Nucleus accumbens (tissue), 56 donors: Measurements from ENCODE around the gene ZNF546.
"Not testable (repeated sequence)": the region's sequence is repeated elsewhere in the genome, so short reads cannot be mapped to it uniquely, and the experiment has no call there.

Experiments
- DNase-seq, 56 donors: peaks; one replicate each; lab custom pipeline; 2025; lab: John Stamatoyannopoulos, UW

Gene ZNF546

DNA sequence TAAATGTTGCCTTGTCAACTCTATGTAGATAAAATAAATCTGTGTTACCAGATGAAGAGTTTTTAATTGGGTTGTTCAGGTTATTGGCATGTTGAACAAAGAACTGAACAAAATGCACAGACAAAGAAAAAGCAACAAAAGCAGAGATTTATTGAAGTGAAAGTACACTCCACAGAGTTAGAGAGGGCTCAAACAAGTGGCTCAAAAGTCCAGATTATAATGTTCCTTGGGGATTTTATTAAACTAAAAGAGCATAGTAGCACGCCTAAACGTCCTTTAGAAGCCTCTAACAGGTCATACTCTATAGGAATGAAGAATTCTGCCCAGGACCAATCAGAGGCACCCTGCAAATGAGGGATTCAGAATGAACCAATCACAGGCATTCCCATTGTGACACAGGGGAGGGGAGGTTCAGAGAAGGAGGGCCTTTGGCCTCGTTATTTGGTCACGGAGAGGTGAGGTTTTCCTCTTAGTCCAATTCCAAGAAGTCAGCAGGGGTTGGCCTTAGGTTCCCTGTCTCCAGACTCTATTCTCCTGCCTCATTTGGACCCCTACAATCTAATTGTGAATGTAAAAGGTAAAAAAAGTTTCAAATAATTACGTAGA, 13.1 kb upstream of the ZNF546 start:
- DNase-seq, result no peak

GRCh38 chr19:39986643-39987042, 10.2 kb upstream of the ZNF546 start:
- DNase-seq, result no peak

GRCh38 chr19:39987167-39987566, 9.7 kb upstream of the ZNF546 start:
- no peak for DNase-seq

DNA sequence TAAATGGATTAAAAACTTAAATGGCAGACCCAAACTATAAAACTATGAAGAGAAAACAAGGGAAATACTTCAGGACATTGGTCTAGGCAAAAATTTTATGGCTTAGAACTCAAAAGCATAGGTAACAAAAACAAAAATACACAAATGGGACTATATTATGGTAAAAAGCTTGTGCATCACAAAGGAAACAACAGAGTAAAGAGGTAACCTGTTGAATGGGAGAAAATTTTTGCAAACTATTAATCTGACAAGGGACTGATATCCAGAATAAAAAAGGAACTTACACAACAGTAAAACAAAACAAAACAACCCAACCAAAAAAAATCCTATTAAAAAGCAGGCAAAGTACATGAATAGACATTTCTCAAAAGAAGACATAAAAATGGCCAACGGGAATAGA, 9.3 kb upstream of the ZNF546 start:
- no peak for DNase-seq

- no peak for DNase-seq
These were observed 3.3 kb upstream of the ZNF546 start for GRCh38 chr19:39993605-39994004.

GRCh38 chr19:39994361-39994760, 2.5 kb upstream of the ZNF546 start:
- no peak for DNase-seq

GRCh38 chr19:39995794-39996193, 1.1 kb upstream of the ZNF546 start:
- DNase-seq, result peak in 1 of 56 donors; percentile 2

DNA sequence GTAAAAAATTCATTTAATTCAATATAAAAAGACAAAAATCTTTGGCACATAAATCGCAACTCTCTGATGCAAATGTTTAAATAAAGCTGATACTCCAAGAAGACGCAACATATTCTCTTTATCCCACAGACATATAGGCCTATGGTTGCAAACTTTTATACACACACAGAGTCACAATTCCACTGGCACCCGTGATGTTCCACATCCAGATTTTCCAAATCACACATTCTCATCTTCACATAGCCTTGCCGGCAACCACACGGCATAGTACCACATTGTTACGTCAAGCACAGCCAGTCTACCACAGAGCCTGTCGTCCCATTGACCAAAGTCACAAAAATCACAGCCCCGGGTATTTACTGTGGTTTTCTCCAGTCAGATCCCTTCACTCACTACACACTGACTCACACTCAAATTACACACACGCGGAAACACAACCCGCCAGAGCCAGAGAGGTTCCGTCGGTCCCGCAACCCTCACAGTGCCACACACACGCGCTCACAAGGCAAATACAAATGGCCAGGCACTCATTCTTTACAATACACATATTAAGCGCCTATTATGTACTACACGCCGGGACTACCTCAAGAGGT, 546 bp upstream of the ZNF546 start:
- peak in 26 of 56 donors; percentile 24 to 61 (median 42) for DNase-seq

- peak in 4 of 56 donors; percentile 3 to 29 (median 14) for DNase-seq
These were observed 867 bp downstream of the ZNF546 start for GRCh38 chr19:39997638-39998216.

DNA sequence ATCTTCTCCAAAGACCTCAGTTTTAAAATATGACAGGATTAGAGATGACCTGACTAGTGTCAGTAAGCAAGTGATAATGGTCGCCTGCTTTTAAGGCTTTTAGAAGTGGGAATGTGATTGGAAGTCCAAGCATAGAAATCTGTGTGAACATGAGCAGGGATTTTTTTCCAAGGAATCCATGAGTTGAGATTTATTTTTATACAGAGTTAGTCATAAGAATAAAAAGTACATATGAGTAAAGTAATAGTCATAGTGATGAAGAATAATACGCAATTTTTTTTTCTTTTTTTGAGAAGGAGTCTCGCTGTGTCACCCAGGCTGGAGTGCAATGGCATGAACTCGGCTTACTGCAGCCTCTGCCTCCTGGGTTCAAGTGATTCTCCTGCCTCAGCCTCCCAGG, 1.6 kb downstream of the ZNF546 start:
- DNase-seq, result no peak

GRCh38 chr19:40005691-40006272, 8.9 kb downstream of the ZNF546 start:
- no peak for DNase-seq

- DNase-seq, result no peak
These were observed 9.4 kb downstream of the ZNF546 start for GRCh38 chr19:40006273-40006691.

DNA sequence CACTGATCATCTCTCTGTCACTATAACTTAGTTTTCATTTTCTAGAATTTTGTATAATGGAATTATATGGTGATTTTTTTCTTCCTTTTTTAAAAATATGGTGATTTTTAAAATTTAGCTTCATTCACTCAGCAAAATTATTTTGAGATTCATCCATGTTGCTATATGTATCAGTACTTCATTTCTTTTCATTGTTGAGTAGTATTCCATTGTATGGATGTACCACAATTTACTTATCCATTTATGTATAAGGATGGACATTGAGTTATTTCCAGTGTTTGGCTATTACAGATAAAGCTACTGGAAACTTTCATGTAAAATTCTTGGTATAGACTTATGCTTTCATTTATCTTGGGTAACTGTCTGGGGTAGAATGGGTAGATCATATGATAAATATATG, 12.8 kb downstream of the ZNF546 start:
- no peak for DNase-seq

DNA sequence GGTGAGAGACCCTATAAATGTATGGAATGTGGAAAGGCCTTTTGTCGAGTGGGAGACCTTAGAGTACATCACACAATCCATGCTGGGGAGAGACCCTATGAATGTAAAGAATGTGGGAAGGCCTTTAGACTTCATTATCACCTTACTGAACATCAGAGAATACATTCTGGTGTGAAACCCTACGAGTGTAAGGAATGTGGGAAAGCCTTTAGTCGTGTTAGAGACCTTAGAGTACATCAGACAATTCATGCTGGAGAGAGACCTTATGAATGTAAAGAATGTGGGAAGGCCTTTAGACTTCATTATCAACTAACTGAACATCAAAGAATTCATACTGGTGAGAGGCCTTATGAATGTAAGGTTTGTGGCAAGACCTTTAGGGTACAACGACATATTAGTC, 17.1 kb downstream of the ZNF546 start:
- no peak for DNase-seq

DNA sequence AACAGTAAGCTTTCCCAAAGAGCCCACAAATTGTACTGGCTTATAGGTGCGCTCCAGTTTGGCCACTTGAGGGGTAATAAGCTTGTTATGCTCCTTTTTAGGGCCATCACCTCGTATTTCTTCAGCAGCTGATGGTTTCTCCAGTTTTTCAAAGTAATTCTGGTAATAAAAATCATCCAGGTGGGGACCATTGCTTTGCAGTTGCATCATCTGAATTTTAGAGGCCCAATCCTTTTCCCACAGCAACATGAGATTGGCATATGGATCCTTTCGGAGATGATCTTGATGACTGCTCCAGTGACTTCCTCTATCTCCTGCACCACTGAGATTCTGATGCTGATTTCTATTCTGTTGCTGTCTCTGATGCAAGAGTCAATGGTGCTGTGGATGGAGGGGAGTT, 27.1 kb downstream of the ZNF546 start:
- no peak for DNase-seq

DNA sequence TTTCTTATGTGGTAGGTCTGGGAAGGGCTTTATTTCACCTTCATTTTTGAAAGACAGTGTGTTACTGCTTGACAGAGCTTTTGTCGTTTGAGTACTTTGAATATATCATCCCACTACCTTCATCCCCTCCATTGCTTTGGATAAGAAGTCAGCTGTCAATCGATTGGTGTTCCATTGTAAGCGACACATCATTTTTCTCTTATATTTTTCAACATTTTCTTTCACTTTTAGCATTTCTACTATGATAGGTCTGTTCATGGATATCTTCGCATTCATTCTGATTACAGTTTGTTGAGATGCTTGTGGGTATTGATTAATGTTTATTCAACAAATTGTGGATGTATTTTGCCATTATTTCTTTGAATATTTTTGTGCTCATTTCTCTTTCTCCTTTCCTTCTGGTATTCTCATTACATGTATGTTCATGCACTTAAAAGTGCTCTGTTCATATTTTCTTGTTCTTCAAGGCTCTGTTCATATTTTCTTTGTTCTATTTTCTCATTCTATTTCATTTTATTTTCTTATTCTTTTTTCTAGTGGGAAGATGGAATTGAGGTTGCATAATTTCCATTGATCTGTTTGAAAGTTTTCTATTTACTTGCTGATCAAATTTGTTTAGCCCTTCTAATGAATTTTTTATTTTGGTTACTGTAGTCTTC, 29.2 kb downstream of the ZNF546 start:
- no peak for DNase-seq

DNA sequence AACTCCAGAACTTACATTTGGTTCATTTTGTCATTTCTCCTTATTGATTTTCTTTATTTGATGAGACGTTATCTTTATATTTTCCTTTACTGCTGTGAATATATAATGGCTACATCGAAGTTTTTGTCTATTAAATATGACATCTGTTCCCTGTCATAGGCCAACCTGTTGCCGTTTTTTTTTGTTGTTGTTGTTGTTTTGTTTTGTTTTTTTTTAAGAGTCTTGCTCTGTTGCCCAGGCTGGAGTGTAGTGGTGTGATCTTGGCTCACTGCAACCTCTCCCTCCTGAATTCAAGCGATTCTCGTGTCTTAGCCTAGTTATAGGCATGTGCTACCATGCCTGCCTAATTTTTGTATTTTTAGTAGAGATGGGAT, 29.7 kb downstream of the ZNF546 start:
- DNase-seq, result no peak

DNA sequence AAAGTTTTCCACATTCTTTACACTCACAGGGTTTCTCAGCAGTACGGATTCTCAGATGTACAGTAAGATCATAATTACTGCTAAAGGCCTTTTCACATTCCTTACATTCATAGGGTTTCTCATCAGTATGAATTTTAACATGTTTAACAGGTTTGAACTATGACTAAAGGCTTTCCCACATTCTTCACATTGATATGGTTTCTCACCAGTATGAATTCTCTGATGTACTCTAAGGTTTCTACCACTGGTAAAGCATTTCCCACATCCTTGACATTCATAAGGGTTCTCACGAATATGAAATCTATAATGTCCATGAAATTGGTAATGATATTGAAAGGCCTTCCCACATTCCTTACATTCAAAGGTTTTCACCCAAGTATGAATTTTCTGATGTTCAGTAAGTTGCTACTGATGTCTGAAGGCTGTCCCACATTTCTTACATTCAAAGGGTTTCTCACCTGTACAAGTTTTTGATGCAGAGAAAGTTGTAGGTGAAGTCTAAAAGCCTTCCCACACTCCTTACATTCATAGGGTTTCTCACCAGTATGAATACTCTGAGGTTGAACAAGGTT, 37.2 kb downstream of the ZNF546 start:
- DNase-seq, result no peak

- no peak for DNase-seq
These were observed 39.1 kb downstream of the ZNF546 start for GRCh38 chr19:40035996-40036395.

GRCh38 chr19:40038047-40038446, 41.2 kb downstream of the ZNF546 start:
- not testable (repeated sequence) for DNase-seq

DNA sequence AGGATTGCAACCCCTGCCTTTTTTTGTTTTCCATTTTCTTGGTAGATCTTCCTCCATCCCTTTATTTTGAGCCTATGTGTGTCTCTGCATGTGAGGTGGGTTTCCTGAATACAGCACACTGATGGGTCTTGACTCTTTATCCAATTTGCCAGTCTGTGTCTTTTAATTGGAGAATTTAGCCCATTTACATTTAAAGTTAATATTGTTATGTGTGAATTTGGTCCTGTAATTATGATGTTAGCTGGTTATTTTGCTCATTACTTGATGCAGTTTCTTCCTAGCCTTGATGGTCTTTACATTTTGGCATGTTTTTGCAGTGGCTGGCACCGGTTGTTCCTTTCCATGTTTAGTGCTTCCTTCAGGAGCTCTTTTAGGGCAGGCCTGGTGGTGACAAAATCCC, 44.9 kb downstream of the ZNF546 start:
- not testable (repeated sequence) for DNase-seq
